Upper lobe of left lung (tissue), 6 donors: ENCODE measurements around the gene TUBB1. TPM values are rescaled to one million over a fixed set of nuclear protein-coding genes. Genes with fewer than 3 reads are reported as not detected.
A peak's percentile ranks its signal among the peaks of the same experiment; 100 is the strongest.

Source experiments
- ATAC-seq, 2 donors: fragments of 200-7000 bp; cut with Tn5 transposase; one replicate each; pipeline ENCODE4 v1.9.1; 2022; ENCODE audit warnings: mild to moderate bottlenecking in 2 of 2, moderate library complexity in 2 of 2; ENCODE audit not compliant: low FRiP score in 2 of 2
- DNase-seq, 2 donors: peaks; one replicate each; pipeline ENCODE4 v3.0.0-alpha.2; 2019 to 2020
- H3K27ac ChIP-seq, 4 donors: fragments of 200-600 bp; sonication (generic); one replicate each; pipeline ENCODE4 v1.5.1; 2016 to 2019
- H3K27me3 ChIP-seq, 4 donors: fragments of 200-600 bp; sonication (generic); one replicate each; pipeline ENCODE4 v1.5.1; 2017 to 2019
- H3K36me3 ChIP-seq, 4 donors: fragments of 200-600 bp; sonication (generic); one replicate each; pipeline ENCODE4 v1.5.1; 2016 to 2019
- H3K4me1 ChIP-seq, 4 donors: fragments of 200-600 bp; sonication (generic); one replicate each; pipeline ENCODE4 v1.5.1; 2018 to 2019
- H3K4me3 ChIP-seq, 4 donors: fragments of 200-600 bp; sonication (generic); one replicate each; pipeline ENCODE4 v1.5.1; 2017 to 2019; ENCODE audit warnings: mild to moderate bottlenecking in 2 of 4, moderate library complexity in 1 of 4
- H3K9me3 ChIP-seq, 4 donors: fragments of 200-600 bp; sonication (generic); one replicate each; pipeline ENCODE4 v1.5.1; 2018 to 2019
- CTCF ChIP-seq, 6 experiments: fragments of 450-650 bp in 4 of 6; fragments of 200-600 bp in 2 of 6; sonication (generic) in 2 of 6; IDR thresholded peaks; one replicate each; pipeline ENCODE4 v1.5.1; 2016 to 2019; ENCODE audit warnings: antibody characterized with exemption in 6 of 6
- EP300 ChIP-seq, 4 donors: sonication (generic); formaldehyde crosslinking; IDR thresholded peaks; one replicate each; pipeline ENCODE4 v1.5.1; 2017; ENCODE audit warnings: antibody characterized with exemption in 4 of 4, control low read depth in 2 of 4
- POLR2A ChIP-seq, 4 donors: fragments of 450-650 bp; IDR thresholded peaks; one replicate each; pipeline ENCODE4 v1.5.1; 2016 to 2017; ENCODE audit warnings: antibody characterized with exemption in 4 of 4, mild to moderate bottlenecking in 2 of 4
- POLR2AphosphoS5 ChIP-seq, 2 donors: sonication (generic); formaldehyde crosslinking; IDR thresholded peaks; one replicate each; pipeline ENCODE4 v1.5.1; 2017; ENCODE audit warnings: antibody characterized with exemption in 2 of 2
- WGBS, 2 donors: methylation state at CpG; one replicate each; pipeline ENCODE4 v1.1.5; 2017 to 2018; 5-methylcytosine and 5-hydroxymethylcytosine counted together
- total RNA-seq, 6 donors: library from RNA; depleted of rRNA in 4 of 6; stranded (reverse); fragments of >200 nt in 4 of 6; gene quantifications; one replicate each; pipeline versions ENCODE4 v1.1.0 to v1.2.1, GENCODE V29; 2016 to 2021
- donor health status: DM: no; HTN: no; CAD: no; lungs with moderate emphysema.
- donor health status: DM: no; HTN: yes; CAD: no; lungs with severe emphysema.

Gene TUBB1
- total RNA-seq, 6 donors from 2014 or later = 1.5 to 9.3 (median 2.6) TPM

- H3K9me3 ChIP-seq = no peaks in the 10 kb centered on the region
- no peak for TF ChIP-seq POLR2A (IDR thresholded peaks at IDR 0.05)
- TF ChIP-seq EP300 (IDR thresholded peaks at IDR 0.05) = no peak
- no peak for TF ChIP-seq CTCF (IDR thresholded peaks at IDR 0.05)
- TF ChIP-seq POLR2AphosphoS5 (IDR thresholded peaks at IDR 0.05) = no peak
- H3K36me3 ChIP-seq = peaks cover 53 to 100% (median 88%) of the 10 kb centered on the region in 4 donors
- WGBS, 2 donors = 89 to 97% methylated on average over 3 of the region's 3 CpGs
- no peak overlapping the region for H3K27ac ChIP-seq
- no peaks in the 10 kb centered on the region for H3K27me3 ChIP-seq
- no peak overlapping the region for H3K4me3 ChIP-seq
- ATAC-seq (no peak), DNase-seq (no peak)
- no peaks in the 10 kb centered on the region for H3K4me1 ChIP-seq
Measured at GRCh38 chr20:58992911-58993310, 26.3 kb upstream of the TUBB1 start.

- DNase-seq (no peak), ATAC-seq (no peak)
- Histone ChIP-seq H3K27ac (no peak overlapping the region), H3K36me3 (peaks cover 46 to 100% (median 85%) of the 10 kb centered on the region in 4 donors), H3K9me3 (no peaks in the 10 kb centered on the region), H3K27me3 (no peaks in the 10 kb centered on the region), H3K4me1 (no peaks in the 10 kb centered on the region), H3K4me3 (no peak overlapping the region)
- TF ChIP-seq EP300 (IDR thresholded peaks at IDR 0.05) (no peak), POLR2A (IDR thresholded peaks at IDR 0.05) (no peak), CTCF (IDR thresholded peaks at IDR 0.05) (no peak), POLR2AphosphoS5 (IDR thresholded peaks at IDR 0.05) (no peak)
- 78 to 86% methylated on average over 11 to 23 of the region's 23 CpGs for WGBS, 2 donors
Measured at GRCh38 chr20:58993332-58994248, 25.6 kb upstream of the TUBB1 start.

GRCh38 chr20:58994390-58995159, 24.7 kb upstream of the TUBB1 start:
- peak in 1 of 2 donors; percentile 61 for DNase-seq
- TF ChIP-seq POLR2A (IDR thresholded peaks at IDR 0.05) (no peak), CTCF (IDR thresholded peaks at IDR 0.05) (no peak), EP300 (IDR thresholded peaks at IDR 0.05) (no peak), POLR2AphosphoS5 (IDR thresholded peaks at IDR 0.05) (no peak)
- Histone ChIP-seq H3K4me3 (no peak overlapping the region), H3K27me3 (no peaks in the 10 kb centered on the region), H3K9me3 (no peaks in the 10 kb centered on the region), H3K27ac (no peak overlapping the region), H3K4me1 (no peaks in the 10 kb centered on the region), H3K36me3 (peaks cover 41 to 100% (median 85%) of the 10 kb centered on the region in 4 donors)
- WGBS, 2 donors = 85 to 90% methylated on average over 17 of the region's 17 CpGs
- ATAC-seq = no peak

GRCh38 chr20:58995461-58996225, 23.6 kb upstream of the TUBB1 start:
- no peak for ATAC-seq
- peak in 1 of 2 donors; percentile 42 for DNase-seq
- no peak for TF ChIP-seq CTCF (IDR thresholded peaks at IDR 0.05)
- no peak for TF ChIP-seq POLR2AphosphoS5 (IDR thresholded peaks at IDR 0.05)
- no peak for TF ChIP-seq EP300 (IDR thresholded peaks at IDR 0.05)
- TF ChIP-seq POLR2A (IDR thresholded peaks at IDR 0.05) = no peak
- peaks cover 40 to 99% (median 84%) of the 10 kb centered on the region in 4 donors for H3K36me3 ChIP-seq
- no peak overlapping the region for H3K4me3 ChIP-seq
- no peak overlapping the region for H3K27ac ChIP-seq
- H3K9me3 ChIP-seq = no peaks in the 10 kb centered on the region
- H3K4me1 ChIP-seq = no peaks in the 10 kb centered on the region
- no peaks in the 10 kb centered on the region for H3K27me3 ChIP-seq
- 78 to 90% methylated on average over 18 of the region's 18 CpGs for WGBS, 2 donors
